Measurements from ENCODE around the gene KAT6B.

Gene KAT6B

GRCh38 chr10:75018686-75019307 is 192.4 kb downstream of the KAT6B start:
- in situ Hi-C loops (cut with HindIII; ENCODE audit: low sequenced_read_pairs): no loop called here
- TF ChIP-seq, protein P1, sequence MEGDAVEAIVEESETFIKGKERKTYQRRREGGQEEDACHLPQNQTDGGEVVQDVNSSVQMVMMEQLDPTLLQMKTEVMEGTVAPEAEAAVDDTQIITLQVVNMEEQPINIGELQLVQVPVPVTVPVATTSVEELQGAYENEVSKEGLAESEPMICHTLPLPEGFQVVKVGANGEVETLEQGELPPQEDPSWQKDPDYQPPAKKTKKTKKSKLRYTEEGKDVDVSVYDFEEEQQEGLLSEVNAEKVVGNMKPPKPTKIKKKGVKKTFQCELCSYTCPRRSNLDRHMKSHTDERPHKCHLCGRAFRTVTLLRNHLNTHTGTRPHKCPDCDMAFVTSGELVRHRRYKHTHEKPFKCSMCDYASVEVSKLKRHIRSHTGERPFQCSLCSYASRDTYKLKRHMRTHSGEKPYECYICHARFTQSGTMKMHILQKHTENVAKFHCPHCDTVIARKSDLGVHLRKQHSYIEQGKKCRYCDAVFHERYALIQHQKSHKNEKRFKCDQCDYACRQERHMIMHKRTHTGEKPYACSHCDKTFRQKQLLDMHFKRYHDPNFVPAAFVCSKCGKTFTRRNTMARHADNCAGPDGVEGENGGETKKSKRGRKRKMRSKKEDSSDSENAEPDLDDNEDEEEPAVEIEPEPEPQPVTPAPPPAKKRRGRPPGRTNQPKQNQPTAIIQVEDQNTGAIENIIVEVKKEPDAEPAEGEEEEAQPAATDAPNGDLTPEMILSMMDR (IDR thresholded peaks at IDR 0.05; ENCODE audit: low read depth, low read length, missing control alignments): no peak
- no peak overlapping the region for H3K4me3 ChIP-seq (ENCODE audit: low read depth, low read length)
- no peak for DNase-seq (ENCODE audit: low read depth)

GRCh38 chr10:75019370-75019769 is 193.0 kb downstream of the KAT6B start:
- no peak overlapping the region for H3K4me3 ChIP-seq (ENCODE audit: low read depth, low read length)
- TF ChIP-seq, protein P1 (IDR thresholded peaks at IDR 0.05; ENCODE audit: low read depth, low read length, missing control alignments): no peak
- DNase-seq (ENCODE audit: low read depth): peak; percentile 32
- in situ Hi-C loops (cut with HindIII; ENCODE audit: low sequenced_read_pairs): no loop called here

- no peak for DNase-seq (ENCODE audit: low read depth)
- no peak overlapping the region for H3K4me3 ChIP-seq (ENCODE audit: low read depth, low read length)
- in situ Hi-C loops (cut with HindIII; ENCODE audit: low sequenced_read_pairs): loop anchor here (5.0 kb wide), 1 partner anchor 753 kb away; no protein-coding TSS in a partner anchor
- TF ChIP-seq, protein P1 (IDR thresholded peaks at IDR 0.05; ENCODE audit: low read depth, low read length, missing control alignments): no peak
Observed at GRCh38 chr10:75020168-75020567, 193.8 kb downstream of the KAT6B start.

DNA sequence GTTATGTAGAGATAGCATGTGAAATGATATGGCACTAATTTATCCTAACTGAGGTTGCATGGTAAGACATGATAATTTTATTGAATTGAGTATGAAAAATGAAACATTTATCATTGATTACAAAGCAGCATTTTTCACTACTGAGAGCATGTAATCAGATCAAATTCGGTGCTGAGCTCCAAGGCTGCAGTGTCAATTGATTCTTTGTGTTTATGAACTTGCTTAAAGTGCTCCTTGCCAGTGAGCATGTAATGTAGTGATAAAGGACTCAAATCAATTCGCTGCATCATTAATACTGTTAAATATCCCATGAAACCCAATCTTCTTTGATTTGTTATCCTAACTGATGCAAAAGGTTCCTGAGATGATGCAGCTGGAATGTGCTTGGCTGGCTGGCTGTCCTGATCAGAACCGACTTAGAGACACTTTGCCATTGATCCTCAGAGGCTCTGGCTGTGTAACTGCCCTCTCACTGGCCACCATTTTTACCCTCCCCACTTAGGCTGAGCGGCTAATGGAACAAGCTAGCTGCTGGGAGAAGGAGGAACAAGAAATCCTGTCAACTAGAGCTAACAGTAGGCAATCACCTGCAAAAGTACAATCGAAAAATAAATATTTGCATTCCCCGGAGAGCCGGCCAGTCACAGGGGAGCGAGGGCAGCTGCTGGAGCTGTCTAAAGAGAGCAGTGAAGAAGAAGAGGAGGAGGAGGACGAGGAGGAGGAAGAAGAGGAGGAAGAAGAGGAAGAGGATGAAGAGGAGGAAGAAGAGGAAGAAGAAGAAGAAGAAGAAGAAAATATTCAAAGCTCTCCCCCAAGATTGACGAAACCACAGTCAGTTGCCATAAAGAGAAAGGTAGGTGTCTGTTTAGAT is 195.2 kb downstream of the KAT6B start:
- TF ChIP-seq, protein P1 (IDR thresholded peaks at IDR 0.05; ENCODE audit: low read depth, low read length, missing control alignments): no peak

DNA sequence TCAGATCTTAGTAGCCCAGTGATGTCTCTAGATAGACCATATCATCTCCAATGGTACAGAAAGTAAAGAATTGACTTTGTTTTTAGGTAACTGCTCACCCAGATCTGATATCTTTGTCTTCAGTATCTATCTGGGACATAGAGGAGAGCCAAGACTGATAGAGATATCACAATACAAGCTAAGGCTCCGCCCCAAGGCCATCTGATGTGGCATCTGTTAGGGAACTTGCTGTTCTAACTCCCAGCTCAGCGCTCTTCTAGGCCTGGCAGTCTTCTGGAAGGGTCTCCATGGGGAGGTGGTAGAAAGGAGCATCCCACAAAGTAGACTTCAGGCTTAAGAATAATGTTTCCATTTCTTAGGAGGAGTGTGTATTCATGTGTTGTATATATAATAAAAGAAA is 196.7 kb downstream of the KAT6B start:
- TF ChIP-seq, protein P1 (IDR thresholded peaks at IDR 0.05; ENCODE audit: low read depth, low read length, missing control alignments): no peak
- DNase-seq (ENCODE audit: low read depth): no peak
- in situ Hi-C loops (cut with HindIII; ENCODE audit: low sequenced_read_pairs): loop anchor here (5.0 kb wide), 1 partner anchor 756 kb away; no protein-coding TSS in a partner anchor
- H3K4me3 ChIP-seq (ENCODE audit: low read depth, low read length): no peak overlapping the region

More for the DNA sequence above, 195.2 kb downstream of the KAT6B start:
- no peak for DNase-seq (ENCODE audit: low read depth)
- H3K4me3 ChIP-seq (ENCODE audit: low read depth, low read length): no peak overlapping the region
- in situ Hi-C loops (cut with HindIII; ENCODE audit: low sequenced_read_pairs): loop anchor here (5.0 kb wide), 1 partner anchor 754 kb away; no protein-coding TSS in a partner anchor

DNA sequence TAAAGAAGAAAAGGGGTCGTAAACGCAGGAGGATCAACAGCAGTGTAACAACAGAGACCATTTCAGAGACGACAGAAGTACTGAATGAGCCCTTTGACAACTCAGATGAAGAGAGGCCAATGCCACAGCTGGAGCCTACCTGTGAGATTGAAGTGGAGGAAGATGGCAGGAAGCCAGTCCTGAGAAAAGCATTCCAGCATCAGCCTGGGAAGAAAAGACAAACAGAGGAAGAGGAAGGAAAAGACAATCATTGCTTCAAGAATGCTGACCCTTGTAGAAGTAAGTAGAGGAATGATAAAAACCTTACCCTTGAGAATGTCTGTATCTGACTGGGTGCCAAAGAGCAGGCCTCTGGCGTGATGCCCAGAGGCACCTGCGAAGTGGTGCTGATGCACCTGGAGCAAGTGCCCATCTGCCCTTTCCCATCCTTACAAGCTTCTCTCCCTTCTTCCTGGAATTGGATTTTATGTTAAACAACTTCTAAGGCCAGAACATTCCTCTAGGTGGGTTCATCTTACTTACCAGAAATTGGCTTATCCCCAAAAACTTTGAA is 198.6 kb downstream of the KAT6B start:
- in situ Hi-C loops (cut with HindIII; ENCODE audit: low sequenced_read_pairs): loop anchor here (5.0 kb wide), 1 partner anchor 758 kb away; no protein-coding TSS in a partner anchor
- TF ChIP-seq, protein P1 (IDR thresholded peaks at IDR 0.05; ENCODE audit: low read depth, low read length, missing control alignments): no peak

More for the DNA sequence above, 198.6 kb downstream of the KAT6B start:
- no peak overlapping the region for H3K4me3 ChIP-seq (ENCODE audit: low read depth, low read length)
- DNase-seq (ENCODE audit: low read depth): no peak

Measured in astrocyte of the cerebellum (primary cell).